Hepatocyte (in vitro differentiated cells): ENCODE results near the gene GIPC1. TPM values are rescaled to one million over a fixed set of nuclear protein-coding genes. Genes with fewer than 3 reads are reported as not detected.

Experiments
- DNase-seq: peaks from one replicate; pipeline ENCODE4 v3.0.0-alpha.2; 2016; ENCODE audit warnings: low spot score
- H2AFZ ChIP-seq: fragments of 200-600 bp; sonication (generic); 2 replicates; pipeline ENCODE4 v1.6.0; 2016; ENCODE audit warnings: antibody characterized with exemption, mild to moderate bottlenecking
- H3K27ac ChIP-seq: fragments of 200-600 bp; sonication (generic); 2 replicates; pipeline ENCODE4 v1.5.1; 2016; ENCODE audit warnings: mild to moderate bottlenecking
- H3K27me3 ChIP-seq: fragments of 200-600 bp; sonication (generic); 2 replicates; pipeline ENCODE4 v1.6.1; 2016
- H3K36me3 ChIP-seq: fragments of 200-600 bp; sonication (generic); replicated peaks from 2 replicates; pipeline ENCODE4 v1.5.1; 2016; ENCODE audit warnings: low read depth; ENCODE audit not compliant: insufficient read depth
- H3K4me1 ChIP-seq: fragments of 200-600 bp; sonication (generic); 2 replicates; pipeline ENCODE4 v1.5.1; 2016; ENCODE audit warnings: mild to moderate bottlenecking, moderate library complexity; ENCODE audit not compliant: insufficient read depth
- H3K4me2 ChIP-seq: fragments of 200-600 bp; sonication (generic); 2 replicates; pipeline ENCODE4 v1.6.0; 2016
- H3K4me3 ChIP-seq: fragments of 200-600 bp; sonication (generic); 2 replicates; pipeline ENCODE4 v1.5.1; 2016; ENCODE audit warnings: mild to moderate bottlenecking
- H3K79me2 ChIP-seq: fragments of 200-600 bp; sonication (generic); 2 replicates; pipeline ENCODE4 v1.6.0; 2017; ENCODE audit warnings: mild to moderate bottlenecking
- H3K9me2 ChIP-seq: fragments of 200-600 bp; sonication (generic); replicated peaks from 2 replicates; pipeline ENCODE4 v1.6.0; 2017; ENCODE audit warnings: mild to moderate bottlenecking; ENCODE audit not compliant: insufficient read depth
- H3K9me3 ChIP-seq: fragments of 200-600 bp; sonication (generic); 2 replicates; pipeline ENCODE4 v1.5.1; 2016; ENCODE audit warnings: low read depth, mild to moderate bottlenecking
- H4K20me1 ChIP-seq: fragments of 200-600 bp; sonication (generic); 2 replicates; pipeline ENCODE4 v1.6.0; 2016; ENCODE audit warnings: mild to moderate bottlenecking; ENCODE audit not compliant: insufficient read depth, poor library complexity, severe bottlenecking
- EZH2 ChIP-seq: fragments of 200-600 bp; sonication (generic); IDR thresholded peaks from 2 replicates; pipeline ENCODE4 v1.6.1; 2016; ENCODE audit warnings: antibody characterized with exemption, mild to moderate bottlenecking, borderline replicate concordance
- EZH2phosphoT487 ChIP-seq: fragments of 200-600 bp; sonication (generic); IDR thresholded peaks from one replicate; pipeline ENCODE4 v1.6.1; 2018; ENCODE audit warnings: antibody characterized with exemption, mild to moderate bottlenecking, low read depth, moderate library complexity; ENCODE audit not compliant: unreplicated experiment, severe bottlenecking
- WGBS: methylation state at CpG from one replicate; pipeline ENCODE4 v1.1.6; 2016; ENCODE audit warnings: low lambda C conversion rate; ENCODE audit errors: missing lambda C conversion rate; 5-methylcytosine and 5-hydroxymethylcytosine counted together
- polyA plus RNA-seq: library from polyadenylated mRNA; unstranded; fragments of >200 nt; fragmentation: Nextera tagmentation; extraction: Ambion mirVana; gene quantifications from 2 replicates; pipeline ENCODE4 v1.2.1, GENCODE V29; 2016
- total RNA-seq: library from RNA; depleted of rRNA; stranded (reverse); fragments of >200 nt; gene quantifications from 2 replicates; pipeline ENCODE4 v1.2.3, GENCODE V29; 2014
- TF ChIP-seq, protein P1 (sequence below): fragments of 200-600 bp; sonication (generic); IDR thresholded peaks from 2 replicates; pipeline ENCODE4 v1.5.1; 2016; ENCODE audit warnings: antibody characterized with exemption, mild to moderate bottlenecking; ENCODE audit not compliant: poor library complexity

The GIPC1 gene
- total and polyA plus RNA-seq, 2 experiments from 2014 or later, result 127 to 186 TPM

DNA sequence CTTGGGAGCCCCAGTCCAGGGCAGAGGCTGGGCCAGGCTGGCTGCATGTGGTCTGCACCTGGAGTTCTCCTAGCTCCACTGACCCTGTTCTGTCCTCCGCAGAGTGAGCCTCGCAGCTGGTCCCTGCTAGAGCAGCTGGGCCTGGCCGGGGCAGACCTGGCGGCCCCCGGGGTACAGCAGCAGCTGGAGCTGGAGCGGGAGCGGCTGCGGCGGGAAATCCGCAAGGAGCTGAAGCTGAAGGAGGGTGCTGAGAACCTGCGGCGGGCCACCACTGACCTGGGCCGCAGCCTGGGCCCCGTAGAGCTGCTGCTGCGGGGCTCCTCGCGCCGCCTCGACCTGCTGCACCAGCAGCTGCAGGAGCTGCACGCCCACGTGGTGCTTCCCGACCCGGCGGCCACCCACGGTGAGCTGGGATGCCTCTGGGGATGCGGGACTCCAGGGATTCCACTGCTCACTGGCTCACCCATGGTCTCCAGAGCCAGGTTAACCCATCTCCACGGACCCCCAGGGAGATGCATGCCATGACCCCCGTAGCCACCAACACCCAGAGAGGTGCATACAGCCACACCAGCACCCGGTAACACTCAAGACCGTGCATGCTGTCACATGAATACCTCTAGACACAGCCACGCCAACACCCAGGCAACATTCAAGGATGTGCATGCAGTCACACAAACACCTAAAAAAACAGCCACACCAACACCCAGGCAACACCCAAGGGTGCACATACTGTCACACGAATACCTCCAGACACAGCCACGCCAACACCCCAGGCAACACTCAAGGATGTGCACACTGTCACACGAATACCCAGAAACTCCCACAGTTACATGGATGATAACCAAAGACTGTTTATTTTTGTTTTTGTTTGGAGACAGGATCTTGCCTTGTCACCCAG is 54.6 kb downstream of the GIPC1 start:
- TF ChIP-seq, protein P1, sequence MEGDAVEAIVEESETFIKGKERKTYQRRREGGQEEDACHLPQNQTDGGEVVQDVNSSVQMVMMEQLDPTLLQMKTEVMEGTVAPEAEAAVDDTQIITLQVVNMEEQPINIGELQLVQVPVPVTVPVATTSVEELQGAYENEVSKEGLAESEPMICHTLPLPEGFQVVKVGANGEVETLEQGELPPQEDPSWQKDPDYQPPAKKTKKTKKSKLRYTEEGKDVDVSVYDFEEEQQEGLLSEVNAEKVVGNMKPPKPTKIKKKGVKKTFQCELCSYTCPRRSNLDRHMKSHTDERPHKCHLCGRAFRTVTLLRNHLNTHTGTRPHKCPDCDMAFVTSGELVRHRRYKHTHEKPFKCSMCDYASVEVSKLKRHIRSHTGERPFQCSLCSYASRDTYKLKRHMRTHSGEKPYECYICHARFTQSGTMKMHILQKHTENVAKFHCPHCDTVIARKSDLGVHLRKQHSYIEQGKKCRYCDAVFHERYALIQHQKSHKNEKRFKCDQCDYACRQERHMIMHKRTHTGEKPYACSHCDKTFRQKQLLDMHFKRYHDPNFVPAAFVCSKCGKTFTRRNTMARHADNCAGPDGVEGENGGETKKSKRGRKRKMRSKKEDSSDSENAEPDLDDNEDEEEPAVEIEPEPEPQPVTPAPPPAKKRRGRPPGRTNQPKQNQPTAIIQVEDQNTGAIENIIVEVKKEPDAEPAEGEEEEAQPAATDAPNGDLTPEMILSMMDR, result no peak
- TF ChIP-seq EZH2, result no peak
- Histone ChIP-seq H3K4me1 (no peaks in the 10 kb centered on the region), H3K27ac (no peak overlapping the region), H3K9me3 (no peaks in the 10 kb centered on the region), H3K27me3 (no peaks in the 10 kb centered on the region), H3K9me2 (no peaks in the 10 kb centered on the region), H2AFZ (no peak overlapping the region), H3K4me2 (no peak overlapping the region), H3K36me3 (no peaks in the 10 kb centered on the region), H4K20me1 (no peaks in the 10 kb centered on the region), H3K4me3 (no peak overlapping the region), H3K79me2 (peaks cover 37% of the 10 kb centered on the region)
- no peak for DNase-seq
- WGBS, result 92% methylated on average over 30 of the region's 34 CpGs

DNA sequence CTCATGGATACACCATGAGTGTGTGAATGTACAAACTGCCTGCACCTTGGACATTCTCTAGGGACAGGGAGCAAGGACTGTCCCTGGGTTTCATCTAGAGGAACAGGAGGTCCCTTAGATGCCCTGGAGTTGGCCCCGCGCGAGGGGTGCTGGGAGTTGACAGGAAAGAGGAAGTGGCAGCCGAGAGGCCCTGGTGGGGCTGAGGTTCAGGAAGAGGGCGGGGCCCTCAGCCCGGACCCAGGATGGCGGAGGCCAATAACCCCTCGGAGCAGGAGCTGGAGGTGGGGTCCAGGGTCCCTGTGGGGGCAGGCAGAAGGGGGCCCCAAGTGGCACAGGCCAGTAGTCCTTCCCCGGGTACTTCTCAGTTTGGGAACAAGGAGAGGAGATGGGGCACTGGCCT is 55.9 kb downstream of the GIPC1 start:
- no peak overlapping the region for H3K27ac ChIP-seq
- no peak overlapping the region for H3K4me3 ChIP-seq
- 70% methylated on average over 9 of the region's 9 CpGs for WGBS
- H4K20me1 ChIP-seq, result no peaks in the 10 kb centered on the region
- no peaks in the 10 kb centered on the region for H3K9me2 ChIP-seq
- TF ChIP-seq, protein P1, result no peak
- peaks cover 3% of the 10 kb centered on the region for H3K4me1 ChIP-seq
- H3K79me2 ChIP-seq, result peaks cover 45% of the 10 kb centered on the region
- H2AFZ ChIP-seq, result no peak overlapping the region
- no peaks in the 10 kb centered on the region for H3K9me3 ChIP-seq
- no peak for DNase-seq
- no peaks in the 10 kb centered on the region for H3K27me3 ChIP-seq
- no peak overlapping the region for H3K4me2 ChIP-seq
- no peaks in the 10 kb centered on the region for H3K36me3 ChIP-seq

DNA sequence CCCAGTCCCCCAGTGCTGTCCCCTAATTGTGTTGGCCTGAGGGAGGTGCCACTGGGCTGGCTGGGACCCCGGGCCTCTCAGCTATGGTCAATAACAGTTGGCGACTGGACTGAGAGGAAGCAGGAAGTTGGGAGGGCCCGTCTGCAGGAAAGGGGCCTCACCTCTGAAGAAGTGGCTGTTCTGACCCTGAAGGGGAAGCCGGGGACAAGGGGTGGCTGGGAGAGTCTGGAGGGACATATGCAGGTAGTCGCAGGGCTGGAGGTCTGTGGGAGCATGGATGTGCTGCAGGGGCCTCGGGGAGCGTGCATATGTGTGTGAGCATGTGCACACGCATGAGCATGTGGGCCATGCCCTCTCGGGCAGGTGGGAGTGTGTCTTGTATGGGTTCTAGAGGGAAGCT is 56.9 kb downstream of the GIPC1 start:
- 93% methylated on average over 9 of the region's 9 CpGs for WGBS
- TF ChIP-seq EZH2phosphoT487, result no peak
- TF ChIP-seq, protein P1, result no peak
- TF ChIP-seq EZH2, result no peak

More for the DNA sequence above, 56.9 kb downstream of the GIPC1 start:
- no peak overlapping the region for H3K4me3 ChIP-seq
- H3K79me2 ChIP-seq, result peaks cover 51% of the 10 kb centered on the region
- peaks cover 12% of the 10 kb centered on the region for H3K4me1 ChIP-seq
- H3K27me3 ChIP-seq, result no peaks in the 10 kb centered on the region
- no peaks in the 10 kb centered on the region for H4K20me1 ChIP-seq
- H3K9me3 ChIP-seq, result no peaks in the 10 kb centered on the region
- H3K4me2 ChIP-seq, result no peak overlapping the region
- no peaks in the 10 kb centered on the region for H3K36me3 ChIP-seq
- H3K27ac ChIP-seq, result no peak overlapping the region
- no peaks in the 10 kb centered on the region for H3K9me2 ChIP-seq
- no peak for DNase-seq
- H2AFZ ChIP-seq, result no peak overlapping the region
